ENCODE data around the gene ORAI2. TPM values are rescaled to one million over a fixed set of nuclear protein-coding genes. Genes with fewer than 3 reads are reported as not detected.
"Not testable (repeated sequence)": the region's sequence is repeated elsewhere in the genome, so short reads cannot be mapped to it uniquely, and the experiment has no call there.

Gene ORAI2
- total RNA-seq, 1 donor from 2014 or later = 39.3 TPM

- H3K27me3 Mint-ChIP-seq (ENCODE audit: unreplicated experiment) = no peaks in the 10 kb centered on the region
- no peak for TF ChIP-seq CTCF (IDR thresholded peaks at IDR 0.05; ENCODE audit: unreplicated experiment)
- no peak overlapping the region for H3K27ac Mint-ChIP-seq (ENCODE audit: unreplicated experiment)
- no peak for DNase-seq (ENCODE audit: low spot score)
- H3K4me3 Mint-ChIP-seq (ENCODE audit: unreplicated experiment) = peak overlapping the region; percentile 51
- H3K9me3 Mint-ChIP-seq (ENCODE audit: unreplicated experiment) = no peaks in the 10 kb centered on the region
- peaks cover 59% of the 10 kb centered on the region for H3K36me3 Mint-ChIP-seq (ENCODE audit: low read depth, unreplicated experiment)
- H3K4me1 Mint-ChIP-seq (ENCODE audit: unreplicated experiment) = no peaks in the 10 kb centered on the region
These were observed 25.5 kb upstream of the ORAI2 start for GRCh38 chr7:102407910-102408309.

GRCh38 chr7:102408530-102408929, 24.8 kb upstream of the ORAI2 start:
- not testable (repeated sequence) for H3K4me1 Mint-ChIP-seq (ENCODE audit: unreplicated experiment); DNase-seq (ENCODE audit: low spot score); H3K27ac Mint-ChIP-seq (ENCODE audit: unreplicated experiment); H3K9me3 Mint-ChIP-seq (ENCODE audit: unreplicated experiment); H3K27me3 Mint-ChIP-seq (ENCODE audit: unreplicated experiment)
- H3K36me3 Mint-ChIP-seq (ENCODE audit: low read depth, unreplicated experiment) = peaks cover 54% of the 10 kb centered on the region
- H3K4me3 Mint-ChIP-seq (ENCODE audit: unreplicated experiment) = peak overlapping the region; percentile 51

- Mint-ChIP-seq H3K9me3 (ENCODE audit: unreplicated experiment) (no peaks in the 10 kb centered on the region), H3K4me1 (ENCODE audit: unreplicated experiment) (no peaks in the 10 kb centered on the region)
These were observed 24.0 kb upstream of the ORAI2 start for GRCh38 chr7:102409340-102409739.

GRCh38 chr7:102410123-102410522, 23.3 kb upstream of the ORAI2 start:
- Mint-ChIP-seq H3K9me3 (ENCODE audit: unreplicated experiment) (no peaks in the 10 kb centered on the region), H3K27ac (ENCODE audit: unreplicated experiment) (no peak overlapping the region), H3K4me3 (ENCODE audit: unreplicated experiment) (no peak overlapping the region), H3K27me3 (ENCODE audit: unreplicated experiment) (no peaks in the 10 kb centered on the region), H3K4me1 (ENCODE audit: unreplicated experiment) (no peaks in the 10 kb centered on the region), H3K36me3 (ENCODE audit: low read depth, unreplicated experiment) (peaks cover 50% of the 10 kb centered on the region)
- no peak for DNase-seq (ENCODE audit: low spot score)
- no peak for TF ChIP-seq CTCF (IDR thresholded peaks at IDR 0.05; ENCODE audit: unreplicated experiment)

More at GRCh38 chr7:102409340-102409739, 24.0 kb upstream of the ORAI2 start:
- Mint-ChIP-seq H3K4me3 (ENCODE audit: unreplicated experiment) (peak overlapping the region; percentile 48), H3K27me3 (ENCODE audit: unreplicated experiment) (no peaks in the 10 kb centered on the region), H3K36me3 (ENCODE audit: low read depth, unreplicated experiment) (peaks cover 51% of the 10 kb centered on the region), H3K27ac (ENCODE audit: unreplicated experiment) (no peak overlapping the region)
- DNase-seq (ENCODE audit: low spot score) = no peak
- TF ChIP-seq CTCF (IDR thresholded peaks at IDR 0.05; ENCODE audit: unreplicated experiment) = no peak

- peak overlapping the region; percentile 79 for H3K4me3 Mint-ChIP-seq (ENCODE audit: unreplicated experiment)
- no peaks in the 10 kb centered on the region for H3K27me3 Mint-ChIP-seq (ENCODE audit: unreplicated experiment)
- peaks cover 54% of the 10 kb centered on the region for H3K36me3 Mint-ChIP-seq (ENCODE audit: low read depth, unreplicated experiment)
- TF ChIP-seq CTCF (IDR thresholded peaks at IDR 0.05; ENCODE audit: unreplicated experiment) = no peak
- peak overlapping the region; percentile 13 for H3K27ac Mint-ChIP-seq (ENCODE audit: unreplicated experiment)
- no peaks in the 10 kb centered on the region for H3K9me3 Mint-ChIP-seq (ENCODE audit: unreplicated experiment)
- DNase-seq (ENCODE audit: low spot score) = no peak
- H3K4me1 Mint-ChIP-seq (ENCODE audit: unreplicated experiment) = peaks cover under 1% of the 10 kb centered on the region
These were observed 22.5 kb upstream of the ORAI2 start for GRCh38 chr7:102410918-102411317.

Measured in endothelial cell (in vitro differentiated cells).